BLaER1 treated with 17β-estradiol and CSF1 and Interleukin-3, amounts not matched to agents 10 nM and 100 nM (cell line): ENCODE data around the gene TTC9.

ENCODE experiments used
- H3K27ac ChIP-seq, 11 experiments: shearing (Covaris generic); formaldehyde crosslinking; 2 replicates each; pipeline ENCODE4 v1.8.1; 2022
- H3K27me3 ChIP-seq, 11 experiments: shearing (Covaris generic); formaldehyde crosslinking; 2 replicates each; pipeline ENCODE4 v1.8.1; 2022
- H3K36me3 ChIP-seq, 11 experiments: shearing (Covaris generic); formaldehyde crosslinking; 2 replicates each; pipeline ENCODE4 v1.8.1; 2022
- H3K4me1 ChIP-seq, 10 experiments: shearing (Covaris generic); formaldehyde crosslinking; 2 replicates each; pipeline ENCODE4 v1.8.1; 2022
- H3K4me2 ChIP-seq, 11 experiments: shearing (Covaris generic); formaldehyde crosslinking; 2 replicates each; pipeline ENCODE4 v1.8.1; 2022
- H3K4me3 ChIP-seq, 10 experiments: shearing (Covaris generic); formaldehyde crosslinking; 2 replicates each; pipeline ENCODE4 v1.8.1; 2022
- H3K9ac ChIP-seq, 11 experiments: shearing (Covaris generic); formaldehyde crosslinking; 2 replicates each; pipeline ENCODE4 v1.8.1; 2022
- H3K9me3 ChIP-seq, 11 experiments: shearing (Covaris generic); formaldehyde crosslinking; replicated peaks in 1 of 11; 2 replicates each; pipeline ENCODE4 v1.8.1; 2022
- H4K20me1 ChIP-seq, 11 experiments: shearing (Covaris generic); formaldehyde crosslinking; 2 replicates each; pipeline ENCODE4 v1.8.1; 2022
- Cebpa-rat ChIP-seq, 11 experiments: shearing (Covaris generic); IDR thresholded peaks; 2 replicates each; pipeline ENCODE4 v1.8.1; 2022

TTC9 gene

DNA sequence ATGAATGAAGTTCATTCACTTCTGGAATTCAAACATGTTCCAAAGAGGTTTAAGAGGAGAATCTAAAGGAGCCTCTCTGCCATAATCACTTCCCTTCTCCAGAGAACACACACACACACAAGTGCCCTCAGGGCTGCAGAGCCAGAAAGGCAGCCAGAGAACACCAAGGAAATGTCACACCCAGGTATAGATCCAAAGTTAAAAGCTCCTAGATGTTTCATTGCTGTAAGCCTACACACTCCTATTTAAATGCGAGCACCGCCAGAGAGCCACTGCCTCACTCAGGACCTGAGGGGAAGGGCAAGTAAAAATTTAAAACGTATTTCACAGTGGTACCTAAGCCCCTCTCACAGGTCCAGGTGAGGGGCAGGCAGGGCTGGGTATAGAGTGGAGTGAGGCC, 82.4 kb downstream of the TTC9 start:
- TF ChIP-seq Cebpa-rat (IDR thresholded peaks at IDR 0.05) = no peak
- H3K4me2 ChIP-seq = no peak overlapping the region
- no peaks in the 10 kb centered on the region for H3K9me3 ChIP-seq
- H3K36me3 ChIP-seq = no peaks in the 10 kb centered on the region
- H3K27me3 ChIP-seq = no peaks in the 10 kb centered on the region
- peaks cover 8 to 29% (median 22%) of the 10 kb centered on the region in 10 experiments; a peak in 19 of 20 replicates for H3K4me1 ChIP-seq
- H4K20me1 ChIP-seq = no peaks in the 10 kb centered on the region
- no peak overlapping the region for H3K27ac ChIP-seq
- H3K4me3 ChIP-seq = no peak overlapping the region
- no peak overlapping the region for H3K9ac ChIP-seq

DNA sequence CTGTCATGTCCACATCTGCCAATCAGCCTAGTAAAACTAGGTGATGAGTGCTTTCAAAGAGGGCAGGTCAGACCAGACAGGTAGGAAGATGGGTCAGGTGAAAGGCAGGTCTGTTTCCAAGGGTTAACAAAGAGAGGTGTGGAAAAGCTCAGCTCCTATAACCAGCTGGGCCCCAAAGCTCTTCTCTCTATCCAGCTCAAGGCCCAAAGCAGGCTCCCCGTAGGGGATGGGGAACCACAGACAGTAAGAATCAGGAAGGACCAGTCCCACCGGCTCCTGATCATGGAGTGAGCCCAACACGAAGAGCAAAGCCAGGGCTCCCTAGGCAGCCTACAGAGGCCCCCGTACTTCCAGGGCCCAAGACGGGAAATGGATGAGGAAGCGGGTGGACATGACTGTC, 83.2 kb downstream of the TTC9 start:
- no peak overlapping the region for H3K27ac ChIP-seq
- no peak overlapping the region for H3K4me2 ChIP-seq
- H3K4me1 ChIP-seq = peaks cover 8 to 29% (median 22%) of the 10 kb centered on the region in 10 experiments; a peak in 19 of 20 replicates
- H3K36me3 ChIP-seq = no peaks in the 10 kb centered on the region
- H3K9me3 ChIP-seq = no peaks in the 10 kb centered on the region
- no peaks in the 10 kb centered on the region for H3K27me3 ChIP-seq
- no peaks in the 10 kb centered on the region for H4K20me1 ChIP-seq
- H3K9ac ChIP-seq = no peak overlapping the region
- no peak for TF ChIP-seq Cebpa-rat (IDR thresholded peaks at IDR 0.05)
- no peak overlapping the region for H3K4me3 ChIP-seq
